HepG2 (cell line): ENCODE results near the gene SLC25A43. TPM values are rescaled to one million over a fixed set of nuclear protein-coding genes. Genes with fewer than 3 reads are reported as not detected.

Source experiments
- CBX5 ChIP-seq: sonication (generic); formaldehyde crosslinking; IDR thresholded peaks from 2 replicates; pipeline ENCODE4 v1.4.0; 2020; ENCODE audit warnings: missing genetic modification reagents, borderline replicate concordance
- KMT2B ChIP-seq: IDR thresholded peaks from 2 replicates; pipeline ENCODE4 v1.6.1; 2016; ENCODE audit warnings: missing genetic modification reagents, missing compliant biosample characterization
- NBN ChIP-seq: fragments of 450-650 bp; conservative IDR thresholded peaks from 2 replicates; pipeline ENCODE4 v1.6.1; 2017
- PPARG ChIP-seq: conservative IDR thresholded peaks from 2 replicates; pipeline ENCODE4 v1.6.1; 2016; ENCODE audit warnings: missing biosample characterization, missing genetic modification reagents
- SMAD9 ChIP-seq: sonication (generic); formaldehyde crosslinking; IDR thresholded peaks from 2 replicates; pipeline ENCODE4 v1.5.1; 2020; ENCODE audit warnings: mild to moderate bottlenecking, missing genetic modification reagents
- SOX13 ChIP-seq, 3 experiments: fragments of 450-650 bp in 1 of 3; sonication (generic) in 1 of 3; formaldehyde crosslinking in 1 of 3; IDR thresholded peaks in 2 of 3; conservative IDR thresholded peaks in 1 of 3; 2 replicates each; pipeline versions ENCODE4 v1.5.0 to v1.6.1; 2016 to 2020; ENCODE audit warnings: antibody characterized with exemption in 1 of 3, mild to moderate bottlenecking in 1 of 3, missing compliant biosample characterization in 1 of 3, missing genetic modification reagents in 1 of 3, moderate library complexity in 1 of 3
- STAT5B ChIP-seq: sonication (generic); formaldehyde crosslinking; IDR thresholded peaks from 2 replicates; pipeline ENCODE4 v1.4.0; 2020; ENCODE audit warnings: missing genetic modification reagents
- TCF7 ChIP-seq: sonication (generic); IDR thresholded peaks from 2 replicates; pipeline ENCODE4 v1.6.1; 2016; ENCODE audit warnings: antibody characterized with exemption, low read depth
- ZNF138 ChIP-seq: sonication (generic); formaldehyde crosslinking; IDR thresholded peaks from 2 replicates; pipeline ENCODE4 v1.5.0; 2020; ENCODE audit warnings: mild to moderate bottlenecking, low read depth, missing genetic modification reagents
- ZSCAN12 ChIP-seq: sonication (generic); formaldehyde crosslinking; IDR thresholded peaks from 2 replicates; pipeline ENCODE4 v1.9.0; 2021; ENCODE audit warnings: mild to moderate bottlenecking, missing genetic modification reagents
- polyA plus RNA-seq, 8 experiments: library from polyadenylated mRNA; depleted of rRNA in 3 of 8; stranded (reverse) in 7 of 8; unstranded in 1 of 8; fragments of >200 nt; fragmentation: Illumina TruSeq in 4 of 8; extraction: Trizol in 4 of 8; gene quantifications; 2 replicates each; pipeline versions ENCODE4 v1.2.1 to v1.2.3, GENCODE V29; 2011 to 2016; ENCODE audit warnings: low read depth in 4 of 8, missing spikeins in 1 of 8, mixed read lengths in 1 of 8; ENCODE audit not compliant: insufficient read depth in 1 of 8
- total RNA-seq, 5 experiments: library from RNA; depleted of rRNA; stranded (reverse); fragments of >200 nt; fragmentation: Illumina TruSeq; extraction: Trizol; gene quantifications; 2 replicates each; pipeline ENCODE4 v1.2.3, GENCODE V29; 2016; ENCODE audit warnings: low read depth in 1 of 5
- TF ChIP-seq, protein P1 (sequence below): IDR thresholded peaks from 2 replicates; pipeline ENCODE4 v1.6.1; 2016; ENCODE audit warnings: low read depth, missing genetic modification reagents, missing compliant biosample characterization
- TF ChIP-seq, protein P2 (sequence below), 2 experiments: sonication (generic) in 1 of 2; formaldehyde crosslinking in 1 of 2; IDR thresholded peaks; 2 replicates each; pipeline versions ENCODE4 v1.4.0 to v1.6.1; 2016 to 2020; ENCODE audit warnings: borderline replicate concordance in 1 of 2, low read depth in 1 of 2, mild to moderate bottlenecking in 1 of 2, missing genetic modification reagents in 1 of 2
- TF ChIP-seq, protein P3 (sequence below): sonication (generic); formaldehyde crosslinking; IDR thresholded peaks from 2 replicates; pipeline ENCODE4 v1.4.0; 2020; ENCODE audit warnings: mild to moderate bottlenecking, missing genetic modification reagents
- TF ChIP-seq, protein P4 (sequence below): sonication (generic); formaldehyde crosslinking; conservative IDR thresholded peaks from 2 replicates; pipeline ENCODE4 v1.8.0; 2022; ENCODE audit warnings: low read depth, missing genetic modification reagents
- TF ChIP-seq, protein P5 (sequence below): sonication (generic); formaldehyde crosslinking; IDR thresholded peaks from 2 replicates; pipeline ENCODE4 v1.8.0; 2022; ENCODE audit warnings: missing genetic modification reagents, low read depth, mild to moderate bottlenecking, borderline replicate concordance

SLC25A43 gene
- total and polyA plus RNA-seq, 2 of the 13 experiments (the other 11 are each of a cell fraction or from before 2014, with no cell fraction given) = 5.8 to 13.2 TPM

DNA sequence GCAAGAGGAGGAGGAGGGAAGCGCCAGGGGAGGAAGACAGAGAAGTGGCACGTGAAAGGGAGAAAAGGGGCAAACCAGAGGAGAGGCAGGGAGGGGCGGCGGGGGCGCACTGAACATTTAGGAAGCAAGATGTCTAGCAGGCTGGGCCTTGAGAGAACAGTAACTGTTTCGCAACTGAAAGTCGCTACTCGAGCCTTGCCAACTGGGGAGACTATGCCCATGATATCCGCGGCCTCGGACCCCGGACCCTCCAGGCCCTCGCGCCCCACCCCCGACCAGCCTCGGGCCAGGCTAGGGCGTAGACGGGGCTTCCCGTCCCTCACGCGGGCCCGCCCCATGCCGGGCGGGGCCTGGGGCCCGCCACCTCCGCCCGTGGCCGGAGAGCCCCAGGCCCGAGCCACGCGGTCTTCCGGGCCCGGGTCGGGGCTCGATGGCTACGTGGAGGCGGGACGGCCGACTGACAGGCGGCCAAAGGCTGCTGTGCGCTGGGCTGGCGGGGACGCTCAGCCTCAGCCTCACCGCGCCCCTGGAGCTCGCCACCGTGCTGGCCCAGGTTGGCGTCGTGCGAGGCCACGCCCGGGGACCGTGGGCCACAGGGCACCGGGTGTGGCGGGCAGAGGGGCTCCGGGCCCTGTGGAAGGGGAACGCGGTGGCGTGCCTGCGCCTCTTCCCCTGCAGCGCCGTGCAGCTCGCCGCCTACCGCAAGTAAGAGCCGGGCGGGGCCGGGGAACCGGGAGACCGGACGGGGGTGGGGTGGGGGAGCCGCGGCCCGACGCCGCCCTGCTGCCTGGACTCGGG lies at the start of gene SLC25A43 (continued):
- TF ChIP-seq SOX13 (IDR thresholded peaks at IDR 0.05) = no peak
- no peak for TF ChIP-seq SOX13 (CRISPR knock-in tag; conservative IDR thresholded peaks at IDR 0.05 in 1 of 2, IDR thresholded peaks at IDR 0.05 in 1 of 2)
- TF ChIP-seq NBN = no peak
- TF ChIP-seq, protein P1, sequence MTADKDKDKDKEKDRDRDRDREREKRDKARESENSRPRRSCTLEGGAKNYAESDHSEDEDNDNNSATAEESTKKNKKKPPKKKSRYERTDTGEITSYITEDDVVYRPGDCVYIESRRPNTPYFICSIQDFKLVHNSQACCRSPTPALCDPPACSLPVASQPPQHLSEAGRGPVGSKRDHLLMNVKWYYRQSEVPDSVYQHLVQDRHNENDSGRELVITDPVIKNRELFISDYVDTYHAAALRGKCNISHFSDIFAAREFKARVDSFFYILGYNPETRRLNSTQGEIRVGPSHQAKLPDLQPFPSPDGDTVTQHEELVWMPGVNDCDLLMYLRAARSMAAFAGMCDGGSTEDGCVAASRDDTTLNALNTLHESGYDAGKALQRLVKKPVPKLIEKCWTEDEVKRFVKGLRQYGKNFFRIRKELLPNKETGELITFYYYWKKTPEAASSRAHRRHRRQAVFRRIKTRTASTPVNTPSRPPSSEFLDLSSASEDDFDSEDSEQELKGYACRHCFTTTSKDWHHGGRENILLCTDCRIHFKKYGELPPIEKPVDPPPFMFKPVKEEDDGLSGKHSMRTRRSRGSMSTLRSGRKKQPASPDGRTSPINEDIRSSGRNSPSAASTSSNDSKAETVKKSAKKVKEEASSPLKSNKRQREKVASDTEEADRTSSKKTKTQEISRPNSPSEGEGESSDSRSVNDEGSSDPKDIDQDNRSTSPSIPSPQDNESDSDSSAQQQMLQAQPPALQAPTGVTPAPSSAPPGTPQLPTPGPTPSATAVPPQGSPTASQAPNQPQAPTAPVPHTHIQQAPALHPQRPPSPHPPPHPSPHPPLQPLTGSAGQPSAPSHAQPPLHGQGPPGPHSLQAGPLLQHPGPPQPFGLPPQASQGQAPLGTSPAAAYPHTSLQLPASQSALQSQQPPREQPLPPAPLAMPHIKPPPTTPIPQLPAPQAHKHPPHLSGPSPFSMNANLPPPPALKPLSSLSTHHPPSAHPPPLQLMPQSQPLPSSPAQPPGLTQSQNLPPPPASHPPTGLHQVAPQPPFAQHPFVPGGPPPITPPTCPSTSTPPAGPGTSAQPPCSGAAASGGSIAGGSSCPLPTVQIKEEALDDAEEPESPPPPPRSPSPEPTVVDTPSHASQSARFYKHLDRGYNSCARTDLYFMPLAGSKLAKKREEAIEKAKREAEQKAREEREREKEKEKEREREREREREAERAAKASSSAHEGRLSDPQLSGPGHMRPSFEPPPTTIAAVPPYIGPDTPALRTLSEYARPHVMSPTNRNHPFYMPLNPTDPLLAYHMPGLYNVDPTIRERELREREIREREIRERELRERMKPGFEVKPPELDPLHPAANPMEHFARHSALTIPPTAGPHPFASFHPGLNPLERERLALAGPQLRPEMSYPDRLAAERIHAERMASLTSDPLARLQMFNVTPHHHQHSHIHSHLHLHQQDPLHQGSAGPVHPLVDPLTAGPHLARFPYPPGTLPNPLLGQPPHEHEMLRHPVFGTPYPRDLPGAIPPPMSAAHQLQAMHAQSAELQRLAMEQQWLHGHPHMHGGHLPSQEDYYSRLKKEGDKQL (CRISPR knock-in tag) = no peak
- TF ChIP-seq ZSCAN12 (CRISPR knock-in tag) = no peak
- TF ChIP-seq CBX5 (CRISPR knock-in tag) = no peak
- TF ChIP-seq, protein P2, sequence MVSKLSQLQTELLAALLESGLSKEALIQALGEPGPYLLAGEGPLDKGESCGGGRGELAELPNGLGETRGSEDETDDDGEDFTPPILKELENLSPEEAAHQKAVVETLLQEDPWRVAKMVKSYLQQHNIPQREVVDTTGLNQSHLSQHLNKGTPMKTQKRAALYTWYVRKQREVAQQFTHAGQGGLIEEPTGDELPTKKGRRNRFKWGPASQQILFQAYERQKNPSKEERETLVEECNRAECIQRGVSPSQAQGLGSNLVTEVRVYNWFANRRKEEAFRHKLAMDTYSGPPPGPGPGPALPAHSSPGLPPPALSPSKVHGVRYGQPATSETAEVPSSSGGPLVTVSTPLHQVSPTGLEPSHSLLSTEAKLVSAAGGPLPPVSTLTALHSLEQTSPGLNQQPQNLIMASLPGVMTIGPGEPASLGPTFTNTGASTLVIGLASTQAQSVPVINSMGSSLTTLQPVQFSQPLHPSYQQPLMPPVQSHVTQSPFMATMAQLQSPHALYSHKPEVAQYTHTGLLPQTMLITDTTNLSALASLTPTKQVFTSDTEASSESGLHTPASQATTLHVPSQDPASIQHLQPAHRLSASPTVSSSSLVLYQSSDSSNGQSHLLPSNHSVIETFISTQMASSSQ (IDR thresholded peaks at IDR 0.05; ENCODE audit: low read depth) = no peak
- TF ChIP-seq, protein P2 (CRISPR knock-in tag; IDR thresholded peaks at IDR 0.05; ENCODE audit: borderline replicate concordance) = no peak
- TF ChIP-seq, protein P3, sequence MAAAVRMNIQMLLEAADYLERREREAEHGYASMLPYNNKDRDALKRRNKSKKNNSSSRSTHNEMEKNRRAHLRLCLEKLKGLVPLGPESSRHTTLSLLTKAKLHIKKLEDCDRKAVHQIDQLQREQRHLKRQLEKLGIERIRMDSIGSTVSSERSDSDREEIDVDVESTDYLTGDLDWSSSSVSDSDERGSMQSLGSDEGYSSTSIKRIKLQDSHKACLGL (CRISPR knock-in tag) = peak; percentile 63; the same call in 1 of the 2 replicates
- TF ChIP-seq ZNF138 (CRISPR knock-in tag) = no peak
- TF ChIP-seq KMT2B (CRISPR knock-in tag) = no peak
- no peak for TF ChIP-seq PPARG (CRISPR knock-in tag)
- TF ChIP-seq STAT5B (CRISPR knock-in tag) = no peak
- TF ChIP-seq, protein P4, sequence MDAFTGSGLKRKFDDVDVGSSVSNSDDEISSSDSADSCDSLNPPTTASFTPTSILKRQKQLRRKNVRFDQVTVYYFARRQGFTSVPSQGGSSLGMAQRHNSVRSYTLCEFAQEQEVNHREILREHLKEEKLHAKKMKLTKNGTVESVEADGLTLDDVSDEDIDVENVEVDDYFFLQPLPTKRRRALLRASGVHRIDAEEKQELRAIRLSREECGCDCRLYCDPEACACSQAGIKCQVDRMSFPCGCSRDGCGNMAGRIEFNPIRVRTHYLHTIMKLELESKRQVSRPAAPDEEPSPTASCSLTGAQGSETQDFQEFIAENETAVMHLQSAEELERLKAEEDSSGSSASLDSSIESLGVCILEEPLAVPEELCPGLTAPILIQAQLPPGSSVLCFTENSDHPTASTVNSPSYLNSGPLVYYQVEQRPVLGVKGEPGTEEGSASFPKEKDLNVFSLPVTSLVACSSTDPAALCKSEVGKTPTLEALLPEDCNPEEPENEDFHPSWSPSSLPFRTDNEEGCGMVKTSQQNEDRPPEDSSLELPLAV (CRISPR knock-in tag) = no peak
- TF ChIP-seq, protein P5, sequence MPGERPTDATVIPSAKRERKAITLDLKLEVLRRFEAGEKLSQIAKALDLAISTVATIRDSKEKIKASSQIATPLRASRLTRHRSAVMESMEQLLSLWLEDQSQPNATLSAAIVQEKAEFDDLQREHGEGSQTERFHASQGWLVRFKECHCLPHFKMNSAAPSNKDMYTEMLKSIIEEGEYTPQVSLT = no peak
- TF ChIP-seq SMAD9 (CRISPR knock-in tag) = no peak
- TF ChIP-seq TCF7 = no peak
